Stimulated activated CD4-positive, alpha-beta T cell treated with anti-CD3 and anti-CD28 coated beads, TNF-alpha, amount 100 ng/mL, for 48 hours (primary cell): ENCODE results near the gene FRRS1.
A peak's percentile ranks its signal among the peaks of the same experiment; 100 is the strongest.
"Not testable (repeated sequence)": the region's sequence is repeated elsewhere in the genome, so short reads cannot be mapped to it uniquely, and the experiment has no call there.

Source experiments
- DNase-seq, 3 donors: peaks; one replicate each; pipeline ENCODE4 v3.0.0-alpha.2; 2020; ENCODE audit warnings: low read depth in 3 of 3

The FRRS1 gene, protein sequence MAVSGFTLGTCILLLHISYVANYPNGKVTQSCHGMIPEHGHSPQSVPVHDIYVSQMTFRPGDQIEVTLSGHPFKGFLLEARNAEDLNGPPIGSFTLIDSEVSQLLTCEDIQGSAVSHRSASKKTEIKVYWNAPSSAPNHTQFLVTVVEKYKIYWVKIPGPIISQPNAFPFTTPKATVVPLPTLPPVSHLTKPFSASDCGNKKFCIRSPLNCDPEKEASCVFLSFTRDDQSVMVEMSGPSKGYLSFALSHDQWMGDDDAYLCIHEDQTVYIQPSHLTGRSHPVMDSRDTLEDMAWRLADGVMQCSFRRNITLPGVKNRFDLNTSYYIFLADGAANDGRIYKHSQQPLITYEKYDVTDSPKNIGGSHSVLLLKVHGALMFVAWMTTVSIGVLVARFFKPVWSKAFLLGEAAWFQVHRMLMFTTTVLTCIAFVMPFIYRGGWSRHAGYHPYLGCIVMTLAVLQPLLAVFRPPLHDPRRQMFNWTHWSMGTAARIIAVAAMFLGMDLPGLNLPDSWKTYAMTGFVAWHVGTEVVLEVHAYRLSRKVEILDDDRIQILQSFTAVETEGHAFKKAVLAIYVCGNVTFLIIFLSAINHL

DNA sequence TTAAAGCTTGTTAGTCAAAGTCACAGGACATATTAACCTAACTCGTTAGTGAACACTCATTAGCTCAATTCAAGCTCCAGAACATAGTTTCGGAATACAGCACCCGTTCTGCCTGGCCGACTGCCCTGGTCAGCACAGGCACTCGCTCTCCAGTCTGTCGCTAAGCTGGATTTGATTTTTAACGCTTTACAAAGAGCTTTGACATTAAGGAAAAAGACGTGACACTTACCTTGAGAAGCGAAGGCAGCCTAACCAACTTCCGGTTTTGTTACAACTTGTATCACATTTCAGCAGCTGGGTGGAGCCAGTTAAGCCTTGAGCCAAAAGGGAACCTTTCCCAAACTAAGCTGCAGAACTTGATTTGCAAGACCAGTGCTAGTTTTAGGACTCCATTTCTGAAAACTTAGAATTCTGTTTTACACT, at the start of gene FRRS1:
TSS of gene FRRS1 (minus strand) at position 258 of the 423 bp plus-strand sequence. CDS start 17,867 bp downstream, outside the sequence.
- peak; percentile 1 to 9 (median 6) for DNase-seq

DNA sequence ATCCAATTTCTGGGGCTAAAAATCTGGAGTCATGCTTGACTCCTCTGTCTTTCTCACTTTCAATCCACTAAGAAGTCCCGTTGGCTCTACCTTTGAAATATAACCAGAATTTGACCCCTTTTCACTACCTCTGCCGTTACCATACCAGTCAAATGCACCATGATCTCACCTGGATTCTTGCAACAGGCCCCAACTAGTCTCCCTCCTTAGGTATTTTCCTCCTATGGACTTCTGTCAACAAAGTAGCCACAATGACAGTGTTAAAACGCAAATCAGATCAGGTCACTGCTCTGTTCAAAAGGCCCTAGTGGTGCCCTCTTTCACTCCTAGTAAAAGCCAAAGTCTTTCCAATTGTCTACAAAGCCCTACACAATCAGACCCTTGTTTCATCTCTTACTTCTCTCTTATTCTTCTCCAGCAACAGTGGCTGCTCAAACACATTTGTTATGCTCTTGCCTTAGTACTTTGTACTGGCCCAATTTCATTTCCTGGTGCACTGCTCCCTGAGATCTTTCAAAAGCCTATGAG, 48.0 kb upstream of the FRRS1 start:
- no peak for DNase-seq

DNA sequence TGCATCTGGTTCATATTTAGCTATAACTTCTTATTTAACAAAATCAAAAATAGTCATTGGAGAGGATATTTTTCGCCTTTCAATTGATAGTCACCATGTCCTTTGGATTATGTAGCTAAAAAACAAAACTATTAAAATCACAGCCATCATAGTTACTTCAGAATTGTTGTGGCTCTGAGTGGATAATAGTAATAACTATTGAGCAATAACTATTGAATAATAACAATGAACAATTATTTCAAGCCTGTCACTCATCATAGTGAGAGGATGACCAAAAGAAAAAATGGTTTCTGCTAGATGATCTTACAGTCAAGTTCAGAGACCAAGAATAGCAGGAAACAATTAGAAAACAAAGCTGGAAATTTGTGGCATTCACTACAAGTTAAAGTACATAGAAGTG, 45.3 kb upstream of the FRRS1 start:
- no peak for DNase-seq

DNA sequence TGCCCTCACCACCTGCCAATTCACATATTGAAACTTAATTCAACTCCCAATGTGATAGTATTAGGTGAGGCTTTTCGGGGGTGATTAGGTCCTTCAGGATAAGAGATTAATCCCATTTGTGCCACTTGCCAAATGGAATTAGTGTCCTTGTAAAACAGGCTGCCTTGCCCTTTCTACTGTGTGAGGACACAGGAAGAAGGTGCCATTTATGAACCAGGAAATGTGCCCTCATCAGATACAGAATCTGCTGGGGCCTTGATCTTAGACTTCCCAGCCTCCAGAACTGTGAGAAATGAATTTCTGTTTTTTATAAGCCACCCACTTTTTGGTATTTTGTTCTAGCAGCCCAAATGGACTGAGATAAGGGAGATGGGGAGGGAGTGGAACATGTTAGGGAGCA, 44.6 kb upstream of the FRRS1 start:
- no peak for DNase-seq

DNA sequence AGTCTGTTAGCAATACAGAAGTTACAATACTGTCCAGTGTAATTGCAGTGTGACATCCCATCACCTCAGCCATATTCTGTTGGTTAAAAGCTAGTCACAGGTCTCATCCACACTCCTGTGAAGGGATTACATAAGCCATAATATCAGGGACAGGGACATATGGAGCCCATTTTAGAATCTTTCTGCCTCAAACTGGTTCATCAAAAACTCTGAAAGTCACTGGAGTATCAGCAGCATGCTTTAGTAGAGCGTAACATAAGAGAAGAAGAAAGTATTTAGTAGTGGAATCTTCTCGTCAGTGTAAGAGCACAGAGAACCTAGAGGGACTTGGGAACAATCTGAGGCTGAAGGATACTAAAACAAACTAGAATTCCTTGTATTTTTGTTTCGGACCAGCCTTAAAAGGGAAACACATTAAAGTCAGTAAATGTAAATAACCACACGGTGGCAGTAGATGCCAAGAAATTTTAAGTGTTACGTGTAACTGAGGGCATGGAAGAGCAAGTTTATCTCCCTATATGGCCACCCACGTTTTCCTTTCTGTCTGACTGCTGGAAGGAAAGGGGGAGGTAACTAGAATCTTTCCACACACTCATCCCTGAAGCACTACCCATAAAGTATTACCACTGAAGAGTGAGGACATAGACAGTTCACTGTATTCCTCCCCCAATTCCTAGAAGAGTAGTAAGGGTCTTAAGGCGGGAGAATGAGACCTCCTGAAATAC, 42.1 kb upstream of the FRRS1 start:
- DNase-seq, result peak in 2 of 3 donors; percentile 11 to 13

DNA sequence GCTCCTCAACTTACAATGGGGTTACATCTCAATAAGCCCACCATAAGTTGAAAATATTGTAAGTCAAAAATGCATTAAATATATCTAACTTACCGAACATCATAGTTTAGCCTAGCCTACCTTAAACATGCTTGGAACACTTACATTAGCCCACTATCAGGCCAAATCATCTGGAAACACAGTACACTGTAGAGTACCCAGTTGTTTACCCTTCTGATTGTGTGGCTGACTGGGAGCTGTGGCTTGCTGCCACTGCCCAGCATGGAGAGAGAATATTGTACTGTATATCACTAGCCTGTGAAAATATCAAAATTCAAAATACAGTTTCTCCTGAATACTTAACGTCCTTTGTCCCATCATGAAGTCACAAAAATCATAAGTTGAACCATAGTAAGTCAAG, 40.4 kb upstream of the FRRS1 start:
- DNase-seq, result no peak

DNA sequence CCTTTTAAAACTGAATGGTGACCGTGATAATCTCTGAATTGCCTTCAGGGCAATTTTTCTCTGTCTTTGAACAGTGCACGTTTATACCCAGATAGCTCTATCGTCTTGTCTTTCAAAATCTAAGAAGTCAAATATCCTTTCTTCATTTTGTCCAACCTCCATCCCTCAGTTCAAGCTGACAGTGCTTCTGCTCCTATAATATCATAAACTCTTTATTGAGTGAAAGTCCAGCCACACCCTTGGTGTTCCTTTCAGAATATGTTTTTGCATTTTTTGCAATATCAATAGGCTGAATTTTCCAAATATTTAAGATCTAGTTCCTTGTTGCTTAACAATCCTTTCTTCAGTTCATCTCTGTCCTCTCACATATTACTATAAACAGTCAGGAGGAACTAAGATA, 35.1 kb upstream of the FRRS1 start:
- DNase-seq, result no peak

DNA sequence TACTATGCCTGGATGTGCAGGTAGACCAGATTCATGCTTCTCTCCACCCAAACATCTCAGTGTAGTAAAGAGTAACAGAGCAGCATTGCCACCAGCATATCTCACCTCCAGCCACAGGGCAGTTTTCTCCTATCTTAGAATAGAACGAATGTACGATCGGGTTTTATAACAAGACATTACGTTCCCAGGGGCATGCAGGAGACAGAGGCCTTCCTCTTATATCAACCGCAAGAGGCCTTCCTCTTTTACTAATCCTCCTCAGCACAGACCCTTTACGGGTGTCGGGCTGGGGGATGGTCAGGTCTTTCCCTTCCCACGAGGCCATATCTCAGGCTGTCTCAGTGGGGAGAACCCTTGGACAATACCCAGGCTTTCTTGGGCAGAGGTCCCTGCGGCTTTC, 27.4 kb upstream of the FRRS1 start:
- DNase-seq, result not testable (repeated sequence)

DNA sequence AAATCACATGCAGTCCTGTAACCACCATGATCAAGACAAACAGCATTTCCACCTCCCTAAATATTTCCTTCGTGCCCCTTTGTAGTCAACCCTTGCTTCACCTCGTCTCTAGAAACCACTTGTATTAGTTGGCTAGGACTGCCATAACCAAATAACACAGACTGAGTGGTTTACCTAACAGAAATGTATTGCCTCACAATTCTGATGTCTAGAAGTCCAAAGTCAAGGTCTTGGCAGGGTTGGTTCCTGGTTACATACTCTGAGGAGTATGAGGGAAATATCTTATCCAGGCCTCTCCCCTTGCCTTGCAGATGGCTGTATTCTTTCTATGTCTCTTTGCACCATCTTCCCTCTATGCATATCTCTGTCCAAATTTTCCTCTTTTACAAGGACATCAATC, 23.3 kb upstream of the FRRS1 start:
- no peak for DNase-seq

DNA sequence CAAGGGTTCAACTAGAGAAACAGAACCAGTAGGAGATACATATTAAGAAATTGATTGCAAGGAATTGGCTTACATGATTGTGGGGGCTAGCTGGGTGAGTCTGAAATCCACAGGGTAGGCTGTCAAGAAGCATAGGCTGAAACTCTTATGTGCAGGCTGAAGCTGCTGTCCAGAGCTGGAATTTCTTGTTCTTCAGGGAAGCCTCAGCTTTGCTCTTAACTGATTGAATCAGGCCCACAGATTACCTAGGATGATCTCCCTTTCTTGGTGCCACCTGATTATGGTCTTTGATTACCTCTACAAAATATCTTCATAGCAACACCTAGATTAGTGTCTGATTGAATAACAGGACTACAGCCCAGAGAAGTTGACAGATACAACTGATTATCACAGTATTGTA, 22.5 kb upstream of the FRRS1 start:
- no peak for DNase-seq

DNA sequence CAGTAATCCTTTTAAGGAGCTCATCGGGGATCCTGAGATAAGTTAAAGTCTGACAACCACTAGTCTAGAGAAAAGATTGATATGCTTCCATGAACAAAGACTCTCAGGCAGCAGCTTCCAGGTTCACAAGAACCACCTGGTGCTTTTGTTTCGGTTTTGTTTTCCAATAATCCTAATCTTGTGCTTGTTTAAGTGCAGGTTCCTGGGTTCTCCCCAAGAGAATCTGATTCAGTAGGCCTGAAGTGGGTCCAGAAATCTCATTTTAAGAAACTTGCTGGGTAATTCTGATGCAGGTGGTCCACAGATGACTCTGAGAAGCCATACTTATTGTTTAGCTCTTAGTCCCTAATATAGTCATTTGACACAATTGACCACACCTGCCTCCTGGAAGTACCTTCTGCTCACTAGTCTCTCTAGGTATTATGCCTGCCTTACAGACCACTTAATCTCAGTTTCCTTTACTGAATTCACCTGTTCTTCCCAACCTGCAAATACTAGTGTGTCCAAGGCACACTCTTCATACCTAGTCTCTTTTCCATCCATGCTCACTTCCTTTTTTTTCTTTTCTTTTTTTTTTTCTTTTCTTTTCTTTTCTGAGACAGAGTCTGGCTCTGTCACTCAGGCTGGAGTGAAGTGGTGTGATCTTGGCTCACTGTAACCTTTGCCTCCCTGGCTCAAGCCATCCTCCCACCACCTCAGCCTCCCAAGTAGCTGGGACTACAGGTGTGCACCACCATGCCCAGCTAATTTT, 20.5 kb upstream of the FRRS1 start:
- no peak for DNase-seq

DNA sequence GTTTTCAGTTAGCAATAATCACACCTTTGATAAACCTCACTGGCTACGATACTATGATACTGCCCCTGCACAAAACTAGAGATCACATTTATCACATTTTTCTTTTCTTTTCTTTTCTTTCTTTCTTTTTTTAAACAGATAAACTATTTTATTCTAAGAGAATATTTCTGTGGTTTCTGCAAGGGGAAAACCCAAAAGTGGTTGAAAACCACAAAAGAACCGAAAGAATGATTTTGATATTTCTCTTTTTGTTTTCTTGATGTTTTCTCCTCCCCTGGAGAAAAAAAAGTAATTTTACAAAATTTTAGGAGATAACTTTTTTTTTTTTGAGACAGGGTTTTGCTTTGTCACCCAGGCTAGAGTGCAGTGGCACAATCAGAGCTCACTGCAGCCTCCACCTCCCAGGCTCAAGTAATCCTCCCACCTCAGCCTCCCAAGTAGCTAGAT, 18.4 kb upstream of the FRRS1 start:
- no peak for DNase-seq

DNA sequence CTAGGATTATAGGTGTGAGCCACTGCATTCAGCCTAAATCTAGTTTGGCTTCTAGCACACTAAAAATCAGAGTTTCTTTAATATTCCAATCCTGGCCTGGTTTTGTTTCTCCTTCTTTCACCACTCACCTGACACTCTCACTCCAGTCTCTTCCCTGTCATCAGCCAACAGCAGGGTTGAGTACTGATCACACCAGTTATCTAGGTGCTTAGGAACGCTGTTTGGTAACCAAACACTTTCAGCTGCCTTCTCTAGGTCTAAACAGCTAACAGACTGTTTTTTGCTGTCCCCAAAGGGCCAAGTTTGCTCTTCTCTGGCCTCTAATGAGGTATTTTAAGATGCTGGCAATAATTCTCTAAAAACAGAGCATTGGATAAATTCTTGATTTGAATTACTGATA, 17.7 kb upstream of the FRRS1 start:
- no peak for DNase-seq

DNA sequence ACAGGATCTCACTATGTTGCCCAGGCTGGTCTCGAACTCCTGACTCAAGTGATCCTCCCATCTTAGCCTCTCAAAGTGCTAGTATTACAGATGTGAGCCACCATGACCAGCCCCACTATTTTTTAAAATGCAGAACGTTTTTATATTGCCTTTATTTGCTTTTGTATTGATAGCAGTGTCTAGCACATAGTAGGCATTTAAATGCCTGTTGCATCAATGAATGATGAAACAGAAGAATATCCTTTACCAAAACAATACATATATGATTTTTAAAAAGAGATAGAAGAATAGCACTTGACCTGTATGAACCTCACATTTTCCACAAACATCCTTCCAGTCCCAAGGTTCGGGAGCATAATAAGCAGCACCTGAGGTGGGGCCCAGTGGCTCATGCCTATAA, 16.5 kb upstream of the FRRS1 start:
- no peak for DNase-seq

DNA sequence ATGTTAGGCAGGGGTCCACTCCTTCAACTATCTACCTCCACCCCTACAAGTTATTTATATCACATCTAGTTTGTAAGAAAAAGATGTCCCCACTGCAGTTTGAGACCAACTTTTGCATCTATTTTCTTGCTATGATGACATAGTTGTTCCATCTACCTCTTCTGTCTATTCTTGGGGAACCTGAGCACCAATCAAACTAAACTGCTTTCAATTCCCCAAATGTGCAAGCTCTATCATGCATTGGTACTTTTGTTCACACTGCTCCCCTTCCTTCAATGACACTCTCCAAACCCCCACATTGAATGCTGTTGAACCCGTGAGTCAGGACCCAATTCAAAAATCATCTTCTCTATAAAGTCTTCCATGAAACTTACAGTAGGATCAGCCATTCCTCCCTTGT, 16.0 kb upstream of the FRRS1 start:
- no peak for DNase-seq

DNA sequence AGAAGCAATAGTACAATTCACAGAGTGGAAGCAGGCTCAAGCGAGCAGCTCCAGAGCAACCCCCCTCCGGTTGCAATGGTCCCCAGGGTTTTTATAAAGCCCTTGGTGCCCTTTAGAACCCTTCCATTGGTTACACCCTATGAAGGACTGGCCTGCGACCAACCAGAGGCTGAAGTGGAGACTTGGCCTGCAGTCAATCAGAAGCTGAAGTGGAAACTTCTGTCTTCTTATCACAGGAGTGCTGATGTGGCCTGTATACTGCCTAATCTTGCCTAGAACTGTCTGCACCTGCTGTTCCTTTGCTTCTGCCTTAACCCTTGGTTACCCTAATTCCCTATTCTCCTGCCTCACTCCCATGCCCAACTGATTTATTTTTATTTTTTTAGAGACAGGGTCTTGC, 15.4 kb upstream of the FRRS1 start:
- no peak for DNase-seq

DNA sequence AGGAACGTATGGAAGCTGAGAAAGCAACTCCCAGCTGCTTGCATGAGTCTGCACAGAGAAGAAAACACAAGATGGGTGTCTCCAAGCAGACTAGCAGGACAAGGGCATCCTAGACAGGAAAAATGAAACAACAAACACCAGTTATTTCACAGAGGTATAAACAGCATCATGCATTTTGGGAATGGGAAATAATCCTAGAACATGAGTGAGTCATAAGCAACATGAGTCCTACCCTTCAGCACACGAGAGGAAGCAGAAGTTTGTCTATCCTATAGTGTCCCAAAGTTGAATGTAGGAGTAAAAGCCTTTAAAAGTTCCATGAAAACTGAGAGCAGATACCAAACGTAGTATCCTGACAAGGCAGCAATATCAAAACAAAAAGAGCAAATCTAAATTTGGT, 11.3 kb upstream of the FRRS1 start:
- DNase-seq, result no peak

DNA sequence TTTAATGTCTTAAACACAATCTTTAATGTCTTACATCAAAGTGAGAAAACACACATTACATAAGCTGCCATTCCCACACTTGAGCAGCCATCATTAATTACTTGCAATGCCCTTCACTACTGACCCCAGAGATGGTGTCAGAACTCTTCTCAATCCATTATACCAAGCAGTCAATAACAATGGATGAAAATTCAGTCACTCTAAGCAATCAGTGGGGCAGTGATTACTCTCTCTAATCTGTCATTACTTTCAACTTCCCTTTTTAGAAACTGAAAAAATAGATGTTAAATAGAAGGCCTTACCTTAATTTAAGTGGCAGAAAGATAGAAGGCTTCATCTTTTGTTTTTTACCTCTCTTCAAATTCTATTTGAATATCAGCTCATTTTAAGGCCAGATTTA, 9.7 kb upstream of the FRRS1 start:
- DNase-seq, result no peak

DNA sequence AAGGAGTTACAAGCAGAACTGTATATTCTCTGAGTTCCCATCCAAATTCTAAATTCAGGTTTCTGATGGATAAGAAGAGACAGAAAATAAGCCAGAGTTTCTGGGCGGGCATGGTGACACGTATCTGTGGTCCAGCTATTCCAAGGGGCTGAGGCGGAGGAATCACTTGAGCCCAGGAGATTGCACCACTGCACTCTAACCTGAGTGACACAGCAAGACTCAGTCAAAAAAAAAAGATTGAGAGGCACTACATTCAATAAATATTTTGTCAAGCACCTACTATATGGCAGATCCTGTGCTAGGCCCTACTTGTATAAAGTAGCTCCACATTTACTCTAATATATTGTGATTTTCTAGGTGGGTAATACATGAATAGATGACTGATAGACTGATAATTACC, 6.4 kb upstream of the FRRS1 start:
- no peak for DNase-seq

DNA sequence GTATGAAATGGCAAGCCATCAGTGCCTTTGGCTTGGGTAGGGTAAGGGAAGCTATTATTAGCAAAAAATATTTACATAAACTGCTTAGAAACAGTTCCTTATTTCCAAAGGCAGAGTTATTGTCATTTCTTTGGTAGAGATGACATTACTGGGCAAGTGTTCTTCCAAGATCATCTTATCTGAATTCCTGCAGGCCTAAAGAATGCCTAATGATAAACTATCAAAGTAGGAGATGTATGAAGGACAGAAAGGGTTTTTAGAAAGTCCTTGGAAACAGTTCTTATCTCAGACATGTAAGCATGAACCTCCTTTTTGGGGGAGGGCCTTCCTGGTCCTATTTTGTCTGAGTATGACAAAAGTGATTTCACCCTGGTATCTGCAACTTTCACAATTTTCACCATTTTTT, 5.1 kb upstream of the FRRS1 start:
- no peak for DNase-seq

DNA sequence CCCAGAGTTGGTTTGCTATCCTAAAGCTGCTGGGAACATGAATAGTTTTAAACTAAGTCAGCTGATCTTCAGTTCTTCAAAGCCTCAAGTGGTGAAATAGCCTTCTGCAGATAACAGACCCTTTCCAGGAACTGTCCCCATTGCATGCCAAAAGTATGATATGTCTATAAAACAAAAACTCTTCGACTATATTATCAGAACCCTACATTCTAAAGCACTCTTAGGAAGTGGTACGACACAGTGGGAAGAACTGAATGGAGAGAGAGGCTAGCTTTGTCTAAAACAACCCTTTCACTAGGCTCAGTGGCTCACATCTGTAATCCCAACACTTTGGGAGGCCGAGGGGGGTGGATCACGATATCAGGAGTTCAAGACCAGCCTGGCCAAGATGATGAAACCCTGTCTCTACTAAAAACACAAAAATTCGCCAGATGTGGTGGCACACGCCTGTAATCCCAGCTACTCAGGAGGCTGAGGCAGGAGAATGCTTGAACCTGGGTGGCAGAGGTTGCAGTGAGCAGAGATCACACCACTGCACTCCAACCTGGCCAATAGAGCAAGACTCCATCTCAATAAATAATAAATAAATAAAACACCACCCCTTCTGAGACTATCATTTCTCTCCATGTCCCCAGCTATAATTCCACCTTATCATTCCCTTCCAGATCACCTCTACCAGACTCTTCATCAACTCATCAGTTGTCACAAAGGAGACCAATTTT, 2.2 kb upstream of the FRRS1 start:
- DNase-seq, result no peak
